Uterus (tissue), 4 donors: ENCODE results near the gene ZNF433. TPM values are rescaled to one million over a fixed set of nuclear protein-coding genes. Genes with fewer than 3 reads are reported as not detected.

Experiments
- DNase-seq, 2 donors: peaks; one replicate each; pipeline ENCODE4 v3.0.0-alpha.2; 2019 to 2020
- H3K27ac ChIP-seq, 2 donors: fragments of 200-600 bp; sonication (generic); 1 replicate in 1 of 2; 2 replicates in 1 of 2; pipeline ENCODE4 v1.5.1; 2016 to 2018
- H3K27me3 ChIP-seq, 2 donors: fragments of 200-600 bp; sonication (generic); one replicate each; pipeline ENCODE4 v1.5.1; 2018 to 2019; ENCODE audit warnings: control low read depth in 1 of 2
- H3K36me3 ChIP-seq, 2 donors: fragments of 200-600 bp; sonication (generic); one replicate each; pipeline ENCODE4 v1.5.1; 2019; ENCODE audit warnings: control low read depth in 1 of 2
- H3K4me1 ChIP-seq, 2 donors: fragments of 200-600 bp; sonication (generic); one replicate each; pipeline ENCODE4 v1.5.1; 2018 to 2019; ENCODE audit warnings: control low read depth in 1 of 2
- H3K4me3 ChIP-seq, 2 donors: fragments of 200-600 bp; sonication (generic); 1 replicate in 1 of 2; 2 replicates in 1 of 2; pipeline ENCODE4 v1.5.1; 2018 to 2019; ENCODE audit warnings: mild to moderate bottlenecking in 1 of 2
- H3K9me3 ChIP-seq, 2 donors: fragments of 200-600 bp; sonication (generic); one replicate each; pipeline ENCODE4 v1.5.1; 2019; ENCODE audit warnings: control low read depth in 1 of 2
- POLR2A ChIP-seq, 2 donors: fragments of 450-650 bp; IDR thresholded peaks; one replicate each; pipeline ENCODE4 v1.6.1; 2016; ENCODE audit warnings: antibody characterized with exemption in 2 of 2, mild to moderate bottlenecking in 1 of 2, moderate library complexity in 1 of 2
- intact Hi-C: fragments of 100-400 bp; cut with DNase I; formaldehyde crosslinking; loops from one replicate; pipeline ENCODE4 v1.15.1; 2023; ENCODE audit warnings: low total_unique reads
- total RNA-seq, 4 donors: library from RNA; depleted of rRNA in 3 of 4; stranded (reverse); fragments of >200 nt in 3 of 4; gene quantifications; one replicate each; pipeline versions ENCODE4 v1.1.0 to v1.2.4, GENCODE V29; 2014 to 2023
- TF ChIP-seq, protein P1 (sequence below), 4 experiments: fragments of 200-600 bp in 2 of 4; fragments of 450-650 bp in 2 of 4; sonication (generic) in 2 of 4; IDR thresholded peaks; one replicate each; pipeline ENCODE4 v1.5.1; 2016 to 2019; ENCODE audit warnings: antibody characterized with exemption in 4 of 4, mild to moderate bottlenecking in 2 of 4, moderate library complexity in 1 of 4
- donor health status: DM: yes; HTN: yes; CAD: no.

Gene ZNF433
- total RNA-seq, 4 donors from 2014 or later, result 1.5 to 13.5 (median 7.5) TPM

GRCh38 chr19:11982526-11982925 is 53.0 kb downstream of the ZNF433 start:
- Histone ChIP-seq H3K4me3 (no peak overlapping the region), H3K27me3 (no peaks in the 10 kb centered on the region), H3K4me1 (no peaks in the 10 kb centered on the region), H3K27ac (no peak overlapping the region), H3K36me3 (no peaks in the 10 kb centered on the region), H3K9me3 (peaks cover 0 to 47% of the 10 kb centered on the region in 2 donors)
- TF ChIP-seq, protein P1, sequence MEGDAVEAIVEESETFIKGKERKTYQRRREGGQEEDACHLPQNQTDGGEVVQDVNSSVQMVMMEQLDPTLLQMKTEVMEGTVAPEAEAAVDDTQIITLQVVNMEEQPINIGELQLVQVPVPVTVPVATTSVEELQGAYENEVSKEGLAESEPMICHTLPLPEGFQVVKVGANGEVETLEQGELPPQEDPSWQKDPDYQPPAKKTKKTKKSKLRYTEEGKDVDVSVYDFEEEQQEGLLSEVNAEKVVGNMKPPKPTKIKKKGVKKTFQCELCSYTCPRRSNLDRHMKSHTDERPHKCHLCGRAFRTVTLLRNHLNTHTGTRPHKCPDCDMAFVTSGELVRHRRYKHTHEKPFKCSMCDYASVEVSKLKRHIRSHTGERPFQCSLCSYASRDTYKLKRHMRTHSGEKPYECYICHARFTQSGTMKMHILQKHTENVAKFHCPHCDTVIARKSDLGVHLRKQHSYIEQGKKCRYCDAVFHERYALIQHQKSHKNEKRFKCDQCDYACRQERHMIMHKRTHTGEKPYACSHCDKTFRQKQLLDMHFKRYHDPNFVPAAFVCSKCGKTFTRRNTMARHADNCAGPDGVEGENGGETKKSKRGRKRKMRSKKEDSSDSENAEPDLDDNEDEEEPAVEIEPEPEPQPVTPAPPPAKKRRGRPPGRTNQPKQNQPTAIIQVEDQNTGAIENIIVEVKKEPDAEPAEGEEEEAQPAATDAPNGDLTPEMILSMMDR (IDR thresholded peaks at IDR 0.05), result no peak
- no peak for TF ChIP-seq POLR2A (IDR thresholded peaks at IDR 0.05)
- intact Hi-C loops, result no loop called here
- no peak for DNase-seq

DNA sequence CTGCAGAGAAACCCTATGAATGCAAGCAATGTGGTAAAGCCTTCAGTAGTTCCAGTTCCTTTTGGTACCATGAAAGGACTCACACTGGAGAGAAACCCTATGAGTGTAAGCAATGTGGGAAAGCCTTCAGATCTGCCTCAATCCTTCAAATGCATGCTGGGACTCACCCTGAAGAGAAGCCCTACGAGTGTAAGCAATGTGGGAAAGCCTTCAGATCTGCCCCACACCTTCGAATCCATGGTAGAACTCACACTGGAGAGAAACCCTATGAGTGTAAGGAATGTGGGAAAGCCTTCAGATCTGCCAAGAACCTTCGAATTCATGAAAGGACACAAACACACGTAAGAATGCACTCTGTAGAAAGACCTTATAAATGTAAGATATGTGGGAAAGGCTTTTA is 56.0 kb downstream of the ZNF433 start:
- intact Hi-C loops, result no loop called here
- H3K4me3 ChIP-seq, result no peak overlapping the region
- H3K4me1 ChIP-seq, result no peaks in the 10 kb centered on the region
- no peak overlapping the region for H3K27ac ChIP-seq
- no peak for TF ChIP-seq POLR2A (IDR thresholded peaks at IDR 0.05)
- TF ChIP-seq, protein P1 (IDR thresholded peaks at IDR 0.05), result no peak
- no peak for DNase-seq
- H3K36me3 ChIP-seq, result no peaks in the 10 kb centered on the region
- H3K27me3 ChIP-seq, result no peaks in the 10 kb centered on the region
- H3K9me3 ChIP-seq, result peaks cover 0 to 50% of the 10 kb centered on the region in 2 donors

GRCh38 chr19:11978492-11979100 is 56.9 kb downstream of the ZNF433 start:
- Histone ChIP-seq H3K4me3 (no peak overlapping the region), H3K9me3 (peaks cover 0 to 50% of the 10 kb centered on the region in 2 donors), H3K4me1 (no peaks in the 10 kb centered on the region), H3K27me3 (no peaks in the 10 kb centered on the region), H3K36me3 (no peaks in the 10 kb centered on the region), H3K27ac (no peak overlapping the region)
- DNase-seq, result no peak
- TF ChIP-seq, protein P1 (IDR thresholded peaks at IDR 0.05), result no peak
- TF ChIP-seq POLR2A (IDR thresholded peaks at IDR 0.05), result no peak
- intact Hi-C loops, result no loop called here

DNA sequence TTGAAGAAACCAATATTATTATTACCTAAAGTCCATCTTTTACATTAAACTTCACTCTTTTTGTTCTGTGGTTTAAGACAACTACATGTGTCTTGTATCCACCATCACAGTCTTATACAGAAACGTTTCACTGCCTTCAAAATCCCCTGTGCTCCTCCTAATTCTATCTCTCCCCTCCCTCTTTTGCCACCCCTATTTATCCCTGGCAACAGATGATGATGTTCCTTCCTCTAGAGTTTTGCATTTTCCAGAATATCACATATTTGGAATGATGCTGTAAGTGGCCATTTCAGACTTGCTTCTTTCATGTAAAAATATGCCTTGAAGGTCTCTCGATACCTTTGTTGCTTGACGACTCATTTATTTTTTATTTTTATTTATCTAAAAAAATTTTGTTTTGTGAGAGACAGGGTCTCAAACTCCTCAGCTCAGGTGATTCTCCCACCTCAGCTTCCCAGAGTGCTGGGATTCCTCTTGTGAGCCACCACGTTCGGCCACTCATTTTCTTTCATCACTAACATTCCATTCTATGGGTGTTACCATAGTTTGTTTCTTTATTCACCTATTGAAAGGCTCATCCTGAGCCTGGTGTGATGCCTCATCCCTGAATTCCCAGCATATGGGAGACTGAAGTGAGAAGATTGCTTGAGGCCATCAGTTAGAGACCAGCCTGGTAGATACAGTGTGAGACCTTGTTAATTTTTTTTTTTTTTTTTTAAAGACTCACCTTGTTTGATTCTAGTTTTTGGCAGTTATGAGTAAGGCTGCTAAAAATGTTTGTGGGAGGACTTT is 62.3 kb downstream of the ZNF433 start:
- Histone ChIP-seq H3K27ac (no peak overlapping the region), H3K36me3 (no peaks in the 10 kb centered on the region), H3K4me1 (no peaks in the 10 kb centered on the region), H3K9me3 (peaks cover 0 to 10% of the 10 kb centered on the region in 2 donors), H3K4me3 (no peak overlapping the region), H3K27me3 (no peaks in the 10 kb centered on the region)
- intact Hi-C loops, result no loop called here
- TF ChIP-seq POLR2A (IDR thresholded peaks at IDR 0.05), result no peak
- TF ChIP-seq, protein P1 (IDR thresholded peaks at IDR 0.05), result no peak
- DNase-seq, result no peak

GRCh38 chr19:11971041-11971440 is 64.4 kb downstream of the ZNF433 start:
- Histone ChIP-seq H3K36me3 (no peaks in the 10 kb centered on the region), H3K27me3 (no peaks in the 10 kb centered on the region)
- TF ChIP-seq, protein P1 (IDR thresholded peaks at IDR 0.05), result no peak
- no peak for TF ChIP-seq POLR2A (IDR thresholded peaks at IDR 0.05)

More at GRCh38 chr19:11971041-11971440, 64.4 kb downstream of the ZNF433 start:
- H3K27ac ChIP-seq, result no peak overlapping the region
- no peak overlapping the region for H3K4me3 ChIP-seq
- H3K9me3 ChIP-seq, result no peaks in the 10 kb centered on the region
- DNase-seq, result no peak
- intact Hi-C loops, result no loop called here
- H3K4me1 ChIP-seq, result no peaks in the 10 kb centered on the region
